H9 (cell line): ENCODE measurements around the gene ANKRD11. TPM values are rescaled to one million over a fixed set of nuclear protein-coding genes. Genes with fewer than 3 reads are reported as not detected.
A peak's percentile ranks its signal among the peaks of the same experiment; 100 is the strongest.

ENCODE experiments used
- DNase-seq: peaks from one replicate; pipeline ENCODE4 v3.0.0-alpha.2; 2017
- H2AFZ ChIP-seq: one replicate; pipeline ENCODE4 v1.6.1; 2013; ENCODE audit warnings: mild to moderate bottlenecking, low read length, control low read depth, moderate library complexity
- H2AK5ac ChIP-seq: 2 replicates; pipeline ENCODE4 v1.6.1; 2013; ENCODE audit warnings: low read length, control low read depth, mixed read lengths; ENCODE audit not compliant: insufficient read length
- H2BK120ac ChIP-seq: one replicate; pipeline ENCODE4 v1.6.1; 2013; ENCODE audit warnings: low read depth, mild to moderate bottlenecking, low read length, control low read depth, inconsistent platforms; ENCODE audit not compliant: poor library complexity, severe bottlenecking
- H2BK12ac ChIP-seq: 2 replicates; pipeline ENCODE4 v1.6.1; 2013; ENCODE audit warnings: low read length, control low read depth, mixed read lengths, low read depth; ENCODE audit not compliant: insufficient read length
- H2BK15ac ChIP-seq: 2 replicates; pipeline ENCODE4 v1.6.1; 2013; ENCODE audit warnings: low read depth, low read length, control low read depth
- H2BK20ac ChIP-seq: one replicate; pipeline ENCODE4 v1.6.1; 2013; ENCODE audit warnings: low read depth, mild to moderate bottlenecking, low read length, control low read depth, inconsistent platforms; ENCODE audit not compliant: poor library complexity, severe bottlenecking
- H2BK5ac ChIP-seq: 2 replicates; pipeline ENCODE4 v1.6.1; 2013; ENCODE audit warnings: low read length, control low read depth, mixed read lengths; ENCODE audit not compliant: insufficient read length
- H3K14ac ChIP-seq: 2 replicates; pipeline ENCODE4 v1.6.1; 2013; ENCODE audit warnings: low read length, control low read depth; ENCODE audit not compliant: insufficient read depth
- H3K18ac ChIP-seq: 2 replicates; pipeline ENCODE4 v1.6.1; 2013; ENCODE audit warnings: low read depth, mild to moderate bottlenecking, mixed read lengths, low read length, control low read depth; ENCODE audit not compliant: insufficient read length
- H3K23ac ChIP-seq: 2 replicates; pipeline ENCODE4 v1.6.1; 2013; ENCODE audit warnings: low read length, control low read depth, mixed read lengths, low read depth; ENCODE audit not compliant: insufficient read length
- H3K23me2 ChIP-seq: 2 replicates; pipeline ENCODE4 v1.6.1; 2013; ENCODE audit warnings: low read depth, mild to moderate bottlenecking, mixed read lengths, low read length, control low read depth; ENCODE audit not compliant: insufficient read length, poor library complexity, severe bottlenecking
- H3K27ac ChIP-seq: 2 replicates; pipeline ENCODE4 v1.5.1; 2013; ENCODE audit warnings: low read length, control low read depth, mixed read lengths, low read depth; ENCODE audit not compliant: insufficient read length
- H3K27me3 ChIP-seq: 2 replicates; pipeline ENCODE4 v1.6.1; 2013; ENCODE audit warnings: low read length, control low read depth, inconsistent platforms; ENCODE audit not compliant: insufficient read depth
- H3K4ac ChIP-seq: 2 replicates; pipeline ENCODE4 v1.6.1; 2013; ENCODE audit warnings: low read depth, mild to moderate bottlenecking, control low read depth, inconsistent platforms, low read length, moderate library complexity
- H3K4me1 ChIP-seq: 2 replicates; pipeline ENCODE4 v1.6.1; 2013; ENCODE audit warnings: low read length, control low read depth, inconsistent platforms; ENCODE audit not compliant: insufficient read depth
- H3K4me2 ChIP-seq: 2 replicates; pipeline ENCODE4 v1.6.1; 2013; ENCODE audit warnings: low read length, control low read depth, mixed read lengths; ENCODE audit not compliant: insufficient read length, insufficient read depth
- H3K56ac ChIP-seq: 2 replicates; pipeline ENCODE4 v1.6.1; 2013; ENCODE audit warnings: low read depth, mild to moderate bottlenecking, mixed read lengths, low read length, control low read depth; ENCODE audit not compliant: insufficient read length
- H3K79me1 ChIP-seq: 2 replicates; pipeline ENCODE4 v1.6.1; 2013; ENCODE audit warnings: low read depth, mild to moderate bottlenecking, moderate library complexity, low read length, control low read depth, inconsistent platforms; ENCODE audit not compliant: insufficient read depth, poor library complexity, severe bottlenecking
- H3K79me2 ChIP-seq: 2 replicates; pipeline ENCODE4 v1.6.1; 2013; ENCODE audit warnings: low read length, control low read depth, inconsistent platforms; ENCODE audit not compliant: insufficient read depth
- H3K9ac ChIP-seq: 2 replicates; pipeline ENCODE4 v1.6.1; 2013; ENCODE audit warnings: low read length, control low read depth, mixed read lengths; ENCODE audit not compliant: insufficient read length; ENCODE audit errors: extremely low read depth
- H3K9me3 ChIP-seq: one replicate; pipeline ENCODE4 v1.6.1; 2013; ENCODE audit warnings: low read depth, low read length, inconsistent platforms; ENCODE audit not compliant: control insufficient read depth
- H3T11ph ChIP-seq: one replicate; pipeline ENCODE4 v1.6.1; 2013; ENCODE audit warnings: mild to moderate bottlenecking, low read length, control low read depth, inconsistent platforms
- H4K20me1 ChIP-seq: one replicate; pipeline ENCODE4 v1.6.1; 2013; ENCODE audit not compliant: control insufficient read depth, insufficient read length, insufficient read depth
- H4K5ac ChIP-seq: 2 replicates; pipeline ENCODE4 v1.6.1; 2013; ENCODE audit warnings: low read depth, mild to moderate bottlenecking, mixed read lengths, low read length, control low read depth; ENCODE audit not compliant: insufficient read length
- H4K8ac ChIP-seq: replicated peaks from 2 replicates; pipeline ENCODE4 v1.6.1; 2013; ENCODE audit warnings: low read length, control low read depth, mixed read lengths, low read depth; ENCODE audit not compliant: insufficient read length
- H4K91ac ChIP-seq: 2 replicates; pipeline ENCODE4 v1.6.1; 2013; ENCODE audit warnings: low read depth, mild to moderate bottlenecking, moderate library complexity, mixed read lengths, low read length, control low read depth; ENCODE audit not compliant: insufficient read length
- H3K27ac Mint-ChIP-seq, 3 experiments: 2 replicates in 2 of 3; 3 replicates in 1 of 3; pipeline ENCODE4 v1.8.0; 2020 to 2021; ENCODE audit warnings: mixed read lengths in 3 of 3, mild to moderate bottlenecking in 1 of 3, moderate library complexity in 1 of 3
- H3K27me3 Mint-ChIP-seq: 2 replicates; pipeline ENCODE4 v1.8.0; 2021; ENCODE audit warnings: low read depth, mild to moderate bottlenecking, moderate library complexity, mixed read lengths
- H3K36me3 Mint-ChIP-seq, 3 experiments: 2 replicates in 2 of 3; 3 replicates in 1 of 3; pipeline ENCODE4 v1.8.0; 2020 to 2021; ENCODE audit warnings: low read depth in 3 of 3, mixed read lengths in 3 of 3; ENCODE audit not compliant: insufficient read depth in 1 of 3
- H3K4me1 Mint-ChIP-seq, 2 experiments: 2 replicates each; pipeline ENCODE4 v1.8.0; 2020; ENCODE audit warnings: mixed read lengths in 2 of 2
- H3K4me3 Mint-ChIP-seq, 2 experiments: 2 replicates in 1 of 2; 3 replicates in 1 of 2; pipeline ENCODE4 v1.8.0; 2020 to 2021; ENCODE audit warnings: mild to moderate bottlenecking in 2 of 2, mixed read lengths in 2 of 2, moderate library complexity in 1 of 2
- H3K9me3 Mint-ChIP-seq, 2 experiments: 2 replicates in 1 of 2; 3 replicates in 1 of 2; pipeline ENCODE4 v1.8.0; 2020; ENCODE audit warnings: mild to moderate bottlenecking in 2 of 2, mixed read lengths in 2 of 2, moderate library complexity in 1 of 2
- WGBS: extraction: QIAGEN DNeasy Blood & Tissue Kit; methylation state at CpG from one replicate; pipeline ENCODE4 v1.1.7; 2013; ENCODE audit warnings: missing lambda C conversion rate, low lambda C conversion rate, mixed read lengths; ENCODE audit not compliant: insufficient read length; ENCODE audit errors: extremely low coverage; 5-methylcytosine and 5-hydroxymethylcytosine counted together
- total RNA-seq: library from RNA; stranded (reverse); gene quantifications from 2 replicates; pipeline ENCODE4 v1.2.1, GENCODE V29; 2021
- TF ChIP-seq, protein P1 (sequence below): fragments of 200-600 bp; sonication (generic); conservative IDR thresholded peaks from 3 replicates; pipeline ENCODE4 v1.8.0; 2021; ENCODE audit warnings: antibody characterized with exemption, mild to moderate bottlenecking

The ANKRD11 gene
- total RNA-seq, 1 experiment from 2014 or later: 181 TPM

DNA sequence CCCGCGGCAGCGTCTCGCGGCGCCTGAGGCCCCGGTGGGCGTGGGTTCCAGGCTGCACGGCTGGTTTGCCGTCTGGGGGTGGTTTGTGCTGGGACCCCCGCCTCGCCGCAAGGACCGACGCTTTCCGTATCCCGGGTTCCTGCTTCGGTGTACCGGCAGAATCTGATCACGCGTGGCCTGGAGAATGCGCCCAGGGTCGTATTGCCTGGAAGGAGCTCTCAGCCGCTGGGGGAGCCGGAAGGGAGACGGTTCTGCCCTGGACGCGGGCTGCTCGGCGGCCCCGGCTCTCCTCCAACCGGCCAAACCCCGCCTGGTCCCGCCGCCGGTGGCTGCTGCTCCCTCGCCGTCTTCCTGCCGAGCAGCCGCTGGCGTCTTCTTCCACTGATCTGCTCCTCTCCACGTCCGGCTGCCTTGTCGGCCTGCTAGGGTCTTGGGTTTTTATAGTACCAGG, 233.1 kb downstream of the ANKRD11 start:
- H3K9me3 Mint-ChIP-seq: 0 out of 5 replicates have a peak, but pooled peaks cover 0 to under 1% of the 10 kb centered on the region in 2 experiments
- Histone ChIP-seq H3K27me3 (no peaks in the 10 kb centered on the region), H2AFZ (no peak overlapping the region)

More for the DNA sequence above, 233.1 kb downstream of the ANKRD11 start:
- Histone ChIP-seq H3K18ac (peak overlapping the region; percentile 71), H3K9ac (no peak overlapping the region), H3K4ac (no peak overlapping the region), H4K8ac (no peak overlapping the region), H4K20me1 (no peaks in the 10 kb centered on the region), H3K56ac (no peak overlapping the region), H3K79me2 (no peaks in the 10 kb centered on the region), H3K9me3 (no peaks in the 10 kb centered on the region), H3K14ac (peak overlapping the region; percentile 41), H3K23ac (no peak overlapping the region), H4K91ac (no peak overlapping the region), H3K4me2 (peak overlapping the region; percentile 17), H3T11ph (no peak overlapping the region), H2BK20ac (no peak overlapping the region), H3K4me1 (no peaks in the 10 kb centered on the region), H2BK5ac (no peak overlapping the region), H2AK5ac (no peak overlapping the region), H2BK120ac (no peak overlapping the region), H2BK15ac (no peak overlapping the region), H2BK12ac (no peak overlapping the region), H3K79me1 (no peaks in the 10 kb centered on the region), H3K23me2 (no peaks in the 10 kb centered on the region), H4K5ac (no peak overlapping the region), H3K27ac (no peak overlapping the region)
- H3K27me3 Mint-ChIP-seq: no peaks in the 10 kb centered on the region; the same call in 1 of the 2 replicates
- peaks cover 0 to 3% of the 10 kb centered on the region in 2 experiments; a peak in 1 of 4 replicates for H3K4me1 Mint-ChIP-seq
- H3K27ac Mint-ChIP-seq: no peak overlapping the region; a peak in 1 of 7 replicates
- peak; percentile 37 for DNase-seq
- WGBS: no CpG with 5 or more reads among the region's 44 CpGs
- TF ChIP-seq, protein P1, sequence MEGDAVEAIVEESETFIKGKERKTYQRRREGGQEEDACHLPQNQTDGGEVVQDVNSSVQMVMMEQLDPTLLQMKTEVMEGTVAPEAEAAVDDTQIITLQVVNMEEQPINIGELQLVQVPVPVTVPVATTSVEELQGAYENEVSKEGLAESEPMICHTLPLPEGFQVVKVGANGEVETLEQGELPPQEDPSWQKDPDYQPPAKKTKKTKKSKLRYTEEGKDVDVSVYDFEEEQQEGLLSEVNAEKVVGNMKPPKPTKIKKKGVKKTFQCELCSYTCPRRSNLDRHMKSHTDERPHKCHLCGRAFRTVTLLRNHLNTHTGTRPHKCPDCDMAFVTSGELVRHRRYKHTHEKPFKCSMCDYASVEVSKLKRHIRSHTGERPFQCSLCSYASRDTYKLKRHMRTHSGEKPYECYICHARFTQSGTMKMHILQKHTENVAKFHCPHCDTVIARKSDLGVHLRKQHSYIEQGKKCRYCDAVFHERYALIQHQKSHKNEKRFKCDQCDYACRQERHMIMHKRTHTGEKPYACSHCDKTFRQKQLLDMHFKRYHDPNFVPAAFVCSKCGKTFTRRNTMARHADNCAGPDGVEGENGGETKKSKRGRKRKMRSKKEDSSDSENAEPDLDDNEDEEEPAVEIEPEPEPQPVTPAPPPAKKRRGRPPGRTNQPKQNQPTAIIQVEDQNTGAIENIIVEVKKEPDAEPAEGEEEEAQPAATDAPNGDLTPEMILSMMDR: no peak
- no peaks in the 10 kb centered on the region for H3K36me3 Mint-ChIP-seq
- peak overlapping the region in 1 of 2 experiments; percentile 60; a peak in 2 of 5 replicates for H3K4me3 Mint-ChIP-seq
